AG20443 (cell line): Measurements from ENCODE around the gene LOXL4.
"Not testable (repeated sequence)": the region's sequence is repeated elsewhere in the genome, so short reads cannot be mapped to it uniquely, and the experiment has no call there.

Experiments used
- DNase-seq: peaks from one replicate; pipeline ENCODE4 v3.0.0; 2012; ENCODE audit warnings: low spot score, mixed read lengths

LOXL4 gene

DNA sequence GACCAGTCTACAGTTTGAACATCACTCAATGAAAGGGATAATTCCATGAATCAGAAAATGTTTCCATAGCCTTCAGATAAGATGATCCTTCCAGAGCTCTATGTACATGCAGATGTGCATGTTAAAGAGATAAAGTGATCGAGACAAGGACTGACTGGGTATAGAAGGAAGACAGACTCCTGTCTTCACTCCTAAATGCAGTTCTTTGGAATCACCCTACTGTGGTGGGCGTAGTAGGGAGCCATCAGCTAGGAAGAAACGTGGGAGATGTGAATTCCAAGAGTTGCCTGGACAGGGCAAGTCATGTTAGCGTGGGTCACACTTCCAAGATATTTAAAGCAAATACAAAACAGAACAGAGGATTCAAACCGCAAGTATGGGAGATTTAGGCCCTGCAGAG lies 23.9 kb downstream of the LOXL4 start:
- DNase-seq, result no peak

DNA sequence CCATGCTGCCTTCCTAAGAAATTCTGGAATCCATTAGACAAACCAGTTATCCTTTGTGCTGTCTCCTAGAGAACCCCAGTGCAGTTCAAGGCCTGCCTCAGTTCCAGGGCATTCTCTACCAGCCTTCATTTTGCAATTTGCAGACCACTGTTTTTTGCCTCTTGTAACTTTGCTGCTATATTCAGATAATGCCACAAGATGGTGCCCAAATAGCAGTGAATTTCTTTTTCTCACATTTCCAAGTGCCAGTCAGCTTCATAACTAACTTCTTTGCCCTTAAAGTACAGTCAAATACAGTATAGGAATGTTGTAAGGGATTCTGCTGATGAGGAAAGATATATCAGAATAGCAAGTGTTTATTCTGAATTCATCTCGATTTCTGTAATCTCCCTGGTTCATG lies 25.2 kb downstream of the LOXL4 start:
- peak; percentile 42 for DNase-seq

DNA sequence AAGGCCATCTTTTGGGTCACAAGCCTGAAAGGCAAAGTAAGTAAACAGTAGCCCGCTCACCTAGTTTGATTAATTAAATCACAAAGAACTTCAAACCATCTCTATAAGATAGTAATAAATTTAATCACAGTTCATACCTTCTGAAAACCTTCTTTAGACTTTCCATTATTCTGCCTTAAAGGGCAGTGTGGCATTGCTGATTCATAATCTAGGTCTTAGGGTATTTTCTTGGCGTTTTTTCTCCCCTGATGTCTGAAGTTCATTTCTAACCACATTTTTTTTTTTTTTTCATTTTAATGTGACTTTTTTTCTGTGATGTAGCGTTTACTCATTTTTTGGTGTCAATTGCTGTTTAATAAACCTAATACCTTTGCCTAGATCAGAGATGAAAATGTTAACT lies 27.5 kb downstream of the LOXL4 start:
- DNase-seq, result no peak

DNA sequence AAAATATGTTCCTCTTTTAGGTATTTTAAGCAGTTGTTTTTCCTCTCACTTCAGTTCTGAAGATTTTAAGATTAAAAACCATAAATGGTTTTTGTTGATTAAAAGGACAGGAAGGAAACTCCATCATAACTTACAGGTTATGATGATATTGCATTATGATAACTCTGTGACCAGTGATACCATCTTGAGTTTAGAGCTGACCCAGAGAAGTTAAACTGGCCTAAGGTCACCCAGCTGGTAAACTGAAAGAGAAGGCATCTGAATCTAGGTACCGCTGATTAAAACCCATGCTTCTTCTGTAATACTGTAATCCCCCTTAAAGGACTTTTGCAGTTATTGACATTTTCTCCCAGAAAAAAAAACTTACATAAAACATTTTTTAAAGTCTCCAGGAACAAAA lies 29.6 kb downstream of the LOXL4 start:
- no peak for DNase-seq

DNA sequence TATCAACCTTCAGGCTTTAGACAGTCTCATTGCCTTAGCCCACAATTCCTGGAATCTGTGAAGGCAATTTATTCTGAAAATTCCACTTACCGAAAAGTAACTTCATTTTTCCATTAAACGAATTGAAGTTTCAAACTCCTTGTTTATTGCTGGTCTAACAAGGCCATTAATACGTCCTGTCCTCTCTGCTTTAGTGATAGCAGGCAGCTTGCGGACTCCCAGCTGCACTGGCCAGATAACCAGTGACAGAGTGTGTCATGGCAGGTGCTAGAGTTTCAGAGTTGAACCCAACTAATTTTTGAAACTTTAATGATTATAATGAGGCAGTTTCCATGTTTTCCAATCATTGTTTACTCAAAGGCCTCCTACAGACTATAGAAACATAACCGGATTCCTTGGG lies 31.1 kb downstream of the LOXL4 start:
- no peak for DNase-seq

DNA sequence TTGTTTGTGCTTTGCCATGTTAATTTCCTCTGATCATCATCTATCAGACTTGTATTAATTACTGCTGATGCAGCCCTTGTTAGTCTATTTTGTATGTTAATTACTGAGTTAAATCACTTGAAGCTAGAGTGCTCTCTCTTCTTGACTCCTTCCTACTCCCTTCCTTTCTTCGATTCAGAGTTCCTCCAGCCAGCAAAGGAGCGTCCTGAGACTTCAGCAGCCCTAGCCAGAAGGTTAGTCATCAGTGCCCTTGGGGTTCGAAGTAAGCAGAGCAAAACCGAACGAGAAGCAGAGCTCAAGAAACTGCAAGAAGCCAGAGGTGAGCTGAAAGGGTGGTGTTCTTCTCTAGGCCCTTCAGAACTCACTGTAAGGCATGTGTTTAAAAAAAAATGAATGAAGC lies 32.1 kb downstream of the LOXL4 start:
- DNase-seq, result peak; percentile 37

DNA sequence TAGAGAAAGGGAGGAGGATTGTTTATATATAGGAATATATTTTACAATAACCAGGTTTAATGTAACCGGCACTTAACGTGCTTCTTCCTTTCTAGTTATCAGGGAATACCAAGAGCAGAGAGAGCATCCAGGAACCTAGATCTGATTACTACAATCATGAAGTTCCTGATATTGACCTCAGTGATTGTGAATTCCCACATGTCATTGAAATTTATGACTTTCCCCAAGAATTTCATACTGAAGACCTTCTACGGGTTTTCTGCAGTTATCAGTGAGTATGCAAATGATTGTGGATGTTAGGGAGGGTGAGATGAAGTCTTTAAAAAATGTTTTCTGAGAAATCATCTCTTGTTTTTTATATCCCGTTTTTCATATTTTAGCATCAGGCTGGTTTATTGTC lies 36.6 kb downstream of the LOXL4 start:
- no peak for DNase-seq

DNA sequence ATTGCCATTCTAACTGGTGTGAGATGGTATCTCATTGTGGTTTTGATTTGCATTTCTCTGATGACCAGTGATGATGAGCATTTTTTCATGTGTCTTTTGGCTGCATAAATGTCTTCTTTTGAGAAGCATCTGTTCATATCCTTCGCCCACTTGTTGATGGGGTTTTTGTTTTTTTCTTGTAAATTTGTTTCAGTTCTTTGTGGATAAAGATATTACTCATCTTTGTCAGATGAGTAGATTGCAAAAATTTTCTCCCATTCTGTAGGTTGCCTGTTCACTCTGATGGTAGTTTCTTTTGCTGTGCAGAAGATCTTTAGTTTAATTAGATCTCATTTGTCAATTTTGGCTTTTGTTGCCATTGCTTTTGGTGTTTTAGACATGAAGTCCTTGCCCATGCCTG lies 39.7 kb downstream of the LOXL4 start:
- DNase-seq, result not testable (repeated sequence)

DNA sequence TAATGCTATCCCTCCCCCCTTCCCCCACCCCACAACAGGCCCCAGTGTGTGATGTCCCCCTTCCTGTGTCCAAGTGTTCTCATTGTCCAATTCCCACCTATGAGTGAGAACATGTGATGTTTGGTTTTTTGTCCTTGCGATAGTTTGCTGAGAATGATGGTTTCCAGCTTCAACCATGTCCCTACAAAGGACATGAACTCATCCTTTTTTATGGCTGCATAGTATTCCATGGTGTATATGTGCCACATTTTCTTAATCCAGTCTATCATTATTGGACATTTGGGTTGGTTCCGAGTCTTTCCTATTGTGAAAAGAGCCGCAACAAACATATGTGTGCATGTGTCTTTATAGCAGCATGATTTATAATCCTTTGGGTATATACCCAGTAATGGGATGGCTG lies 40.3 kb downstream of the LOXL4 start:
- not testable (repeated sequence) for DNase-seq

DNA sequence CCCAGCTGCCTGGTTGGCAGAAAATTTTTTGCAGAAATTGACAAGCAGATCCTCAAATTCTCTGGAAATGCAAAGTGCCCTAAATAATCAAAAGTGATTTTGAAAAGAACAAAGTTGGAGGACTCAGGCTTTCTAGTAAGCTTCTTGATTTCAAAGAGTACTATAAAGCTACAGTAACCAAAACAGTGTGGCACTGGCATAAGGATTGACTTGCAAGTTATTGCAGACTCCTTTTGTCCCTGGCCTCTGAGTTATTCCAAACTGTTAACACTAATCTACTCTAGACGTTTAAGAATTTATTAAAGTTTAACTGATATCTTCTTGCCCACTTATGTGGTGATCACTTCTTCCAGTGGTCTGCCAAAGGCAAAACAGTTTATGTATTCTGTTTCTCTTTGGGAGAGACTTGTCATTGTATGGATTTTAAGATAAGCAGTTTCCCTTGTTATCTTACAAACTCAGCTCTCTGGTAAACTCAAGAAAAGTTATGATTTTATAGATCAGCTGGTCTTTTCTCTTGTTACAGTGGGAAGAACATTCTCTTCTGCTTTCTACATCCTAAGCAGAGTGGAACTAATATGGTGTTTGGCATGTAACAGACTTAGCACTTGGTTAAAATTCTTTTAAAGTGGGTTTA lies 41.4 kb downstream of the LOXL4 start:
- DNase-seq, result no peak

DNA sequence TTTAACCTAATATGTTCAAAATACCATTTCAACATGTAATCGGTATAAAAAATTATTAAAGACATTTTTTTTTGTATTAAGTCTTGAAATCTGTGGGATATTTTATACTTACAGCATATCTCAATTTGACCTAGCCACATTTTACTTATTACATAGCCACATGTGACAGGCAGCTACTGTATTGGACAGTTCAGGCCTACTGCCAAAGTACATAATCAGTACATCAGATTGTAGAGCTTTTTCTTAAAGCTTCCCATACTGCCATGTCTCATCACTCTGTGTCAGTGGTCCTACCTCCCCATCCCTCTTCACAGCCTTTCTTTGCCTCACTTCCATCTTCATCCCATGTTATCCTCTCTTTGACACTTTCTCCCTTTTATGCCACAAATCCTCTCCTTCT lies 43.0 kb downstream of the LOXL4 start:
- DNase-seq, result no peak

DNA sequence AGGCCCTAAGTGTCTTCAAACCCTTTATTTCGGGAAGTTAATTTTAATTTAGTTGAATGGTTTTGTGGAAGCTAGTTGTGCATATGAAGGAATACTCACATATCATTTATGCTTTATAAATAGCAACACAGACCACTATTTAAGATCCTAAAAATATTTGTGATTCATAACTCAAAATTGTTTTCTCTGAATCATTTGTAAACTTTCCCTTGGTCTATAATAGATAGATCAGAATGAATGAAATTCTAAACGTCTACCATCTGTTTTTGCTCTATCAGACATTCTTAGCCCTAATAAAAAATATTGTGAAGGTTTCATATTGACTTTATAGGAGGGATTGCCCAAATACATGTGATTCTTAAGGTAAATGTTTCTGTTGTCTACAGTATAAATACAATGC lies 43.5 kb downstream of the LOXL4 start:
- DNase-seq, result peak; percentile 29

DNA sequence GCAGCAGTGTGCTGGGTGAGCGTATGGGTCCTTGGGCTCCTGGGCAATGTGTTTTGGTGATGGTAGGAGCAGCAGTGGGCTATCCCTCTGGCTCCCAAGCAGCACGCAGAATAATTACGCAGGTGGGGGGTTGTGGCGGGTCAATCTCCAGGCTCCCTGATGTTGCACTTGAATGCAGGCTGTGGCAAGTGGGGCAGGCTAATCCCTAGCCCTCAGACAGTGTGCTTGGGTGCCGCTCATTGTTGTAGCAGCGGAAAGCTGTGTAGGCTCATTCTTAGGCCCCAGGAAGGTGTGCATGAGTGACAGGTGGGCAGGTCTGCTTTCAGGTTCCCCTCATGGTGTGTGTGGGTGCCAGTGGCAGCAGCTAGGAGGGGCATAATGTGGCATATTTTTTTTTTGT lies 44.1 kb downstream of the LOXL4 start:
- no peak for DNase-seq

DNA sequence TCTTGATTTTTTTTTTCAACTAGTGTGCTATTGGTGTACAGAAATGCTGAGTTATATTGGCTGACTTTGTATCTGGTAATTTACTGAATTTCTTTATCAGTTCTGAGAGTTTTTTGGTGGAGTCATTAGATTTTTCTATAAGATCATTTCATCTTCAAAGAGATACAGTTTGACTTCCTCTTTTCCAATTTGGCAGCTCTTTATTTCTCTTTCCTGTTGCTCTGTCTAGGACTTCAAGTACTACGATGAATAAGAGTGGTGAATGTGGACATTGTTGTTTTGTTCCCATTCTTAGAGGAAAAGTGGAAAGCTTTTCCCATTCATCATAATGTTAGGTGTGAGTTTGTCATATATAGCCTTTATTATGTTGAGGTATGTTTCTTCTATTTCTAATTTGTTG lies 50.2 kb downstream of the LOXL4 start:
- no peak for DNase-seq

DNA sequence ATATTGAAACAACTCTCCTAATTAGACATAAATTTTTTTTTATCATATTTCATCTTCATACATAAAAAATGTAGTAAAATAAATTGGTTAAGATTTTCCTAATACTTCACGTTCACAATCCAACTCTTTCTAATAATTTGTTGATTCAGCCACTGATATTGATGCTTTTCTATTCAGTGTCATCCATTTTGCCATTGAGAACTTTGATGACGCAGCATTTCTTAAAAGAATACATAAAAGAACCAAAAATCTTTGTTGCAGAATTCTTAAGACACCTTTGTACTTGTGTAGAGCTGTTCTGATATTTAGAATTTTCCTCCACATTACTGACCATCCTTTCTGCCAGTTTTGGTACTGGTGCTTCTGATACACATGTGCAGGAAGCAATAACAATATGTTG lies 52.6 kb downstream of the LOXL4 start:
- no peak for DNase-seq

DNA sequence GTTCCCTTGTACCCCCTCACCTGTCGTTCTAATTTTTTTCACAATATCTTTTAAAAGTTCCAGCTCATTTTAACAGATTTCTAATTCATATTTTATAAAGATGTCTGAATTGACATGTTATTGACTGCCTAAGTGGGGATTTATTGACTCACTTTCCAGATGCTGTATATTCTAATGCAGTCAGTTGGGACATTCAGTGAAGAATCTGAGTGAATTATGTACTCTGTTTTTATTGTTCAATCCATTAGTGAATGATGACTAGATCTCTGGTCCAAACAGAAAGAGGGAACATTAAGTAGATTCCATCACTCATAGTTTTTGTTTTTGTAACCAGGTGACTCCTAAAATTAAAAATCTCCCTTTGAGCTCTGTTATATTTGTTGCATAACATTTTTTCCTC lies 54.3 kb downstream of the LOXL4 start:
- no peak for DNase-seq

DNA sequence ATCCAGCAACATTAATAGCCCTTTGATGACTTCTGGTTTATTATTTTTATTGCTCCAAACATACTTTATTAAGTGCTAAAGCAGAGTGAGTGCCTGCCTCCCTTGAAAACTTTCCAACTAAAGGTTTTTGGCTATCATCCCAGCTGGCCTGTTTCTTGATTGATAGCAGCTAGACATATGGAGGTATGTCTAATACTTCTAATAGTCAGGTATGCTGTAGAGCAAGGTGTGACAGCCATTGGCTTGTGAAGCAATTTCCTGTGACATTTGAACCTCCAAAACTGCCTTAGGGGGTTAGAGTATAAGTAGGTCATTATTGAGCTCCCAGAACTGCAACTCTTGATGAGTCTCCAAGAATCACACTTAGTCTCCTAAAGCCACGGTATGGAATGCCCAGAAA lies 55.8 kb downstream of the LOXL4 start:
- DNase-seq, result no peak

DNA sequence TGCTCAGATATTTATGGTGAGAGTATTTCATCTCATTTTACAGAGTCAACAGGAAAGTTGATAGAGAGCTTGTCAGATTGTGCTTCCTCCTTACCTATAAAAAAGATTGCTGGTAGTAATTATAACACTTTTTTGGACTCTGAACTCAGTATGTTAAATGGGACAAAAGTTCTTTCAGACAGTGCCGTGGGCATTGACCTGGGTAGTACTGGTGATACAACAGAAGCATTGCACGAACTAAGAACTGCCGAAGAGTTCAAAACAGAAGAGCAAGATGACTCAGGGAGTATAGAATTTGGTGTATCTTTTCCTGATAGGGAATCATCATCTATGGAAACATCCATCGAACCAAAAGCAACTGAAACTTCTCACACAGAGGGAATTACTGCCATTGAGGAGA lies 58.6 kb downstream of the LOXL4 start:
- no peak for DNase-seq

DNA sequence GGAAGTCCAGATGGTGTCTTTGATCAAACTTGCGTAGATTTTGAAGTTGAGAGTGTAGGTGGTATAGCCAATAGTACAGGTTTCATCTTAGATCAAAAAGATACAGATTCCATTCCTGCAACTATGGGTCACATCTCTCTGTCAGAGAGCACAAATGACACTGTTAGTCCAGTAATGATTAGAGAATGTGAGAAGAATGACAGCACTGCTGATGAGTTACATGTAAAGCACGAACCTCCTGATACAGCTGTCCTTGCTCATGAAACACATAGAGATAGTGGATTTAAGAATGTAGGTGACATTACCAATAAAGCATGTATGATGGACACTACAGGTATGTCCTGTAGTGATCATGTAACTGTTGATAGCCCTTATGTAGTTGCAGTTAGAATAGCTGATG lies 59.1 kb downstream of the LOXL4 start:
- no peak for DNase-seq

DNA sequence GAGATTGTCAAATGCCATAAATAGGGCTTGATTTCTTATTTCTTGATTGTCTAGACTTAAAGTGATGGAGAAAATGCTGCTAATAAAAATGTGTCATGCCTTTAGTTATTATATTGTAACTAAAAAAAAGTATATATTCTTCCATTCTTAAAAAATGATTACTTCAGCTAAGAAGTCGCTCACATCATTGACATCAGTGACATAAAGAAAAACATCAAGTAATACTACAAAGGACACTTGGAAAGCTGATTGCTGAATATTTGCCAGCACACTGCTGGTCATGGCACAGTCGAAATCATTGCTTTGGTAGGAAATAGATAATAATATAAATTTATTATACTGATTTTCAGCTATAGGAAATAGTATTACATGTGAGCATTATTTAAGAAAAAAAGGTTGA lies 62.6 kb downstream of the LOXL4 start:
- no peak for DNase-seq

DNA sequence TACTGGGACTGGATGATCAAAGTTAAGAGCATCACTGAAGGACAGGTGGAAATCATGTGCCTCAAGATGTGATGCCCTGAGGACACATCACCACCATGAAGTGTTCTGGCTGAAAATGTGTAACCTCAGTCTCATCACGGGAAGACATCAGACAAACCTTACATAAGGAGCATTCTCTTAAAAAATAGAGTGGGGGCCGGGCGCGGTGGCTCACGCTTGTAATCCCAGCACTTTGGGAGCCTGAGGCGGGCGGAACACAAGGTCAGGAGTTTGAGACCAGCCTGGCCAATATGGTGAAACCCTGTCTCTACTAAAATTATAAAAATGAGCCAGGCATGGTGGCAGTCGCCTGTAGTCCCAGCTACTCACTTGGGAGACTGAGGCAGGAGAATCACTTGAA lies 65.6 kb downstream of the LOXL4 start:
- no peak for DNase-seq

DNA sequence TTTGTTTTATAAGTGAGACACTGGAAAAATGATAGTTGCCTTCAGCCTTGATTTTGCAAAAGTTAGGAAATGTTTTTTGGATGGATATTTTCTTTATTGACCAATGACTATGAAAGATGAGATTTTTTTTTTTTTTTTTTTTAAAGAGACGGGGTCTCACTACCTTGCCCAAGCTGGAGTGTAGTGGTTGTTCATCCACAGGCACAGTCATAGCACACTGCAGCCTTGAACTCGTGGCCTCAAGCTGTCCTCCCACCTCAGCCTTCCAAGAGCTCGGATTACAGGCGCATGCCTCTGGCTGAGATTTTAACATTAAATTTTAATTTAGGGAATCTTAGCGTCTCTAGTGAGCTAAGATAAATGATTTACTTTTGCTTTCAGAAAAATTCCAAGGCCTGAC lies 66.2 kb downstream of the LOXL4 start:
- DNase-seq, result no peak
